H1 (cell line): ENCODE data around the gene ACTG1. TPM values are rescaled to one million over a fixed set of nuclear protein-coding genes. Genes with fewer than 3 reads are reported as not detected.

Source experiments
- CREB1 ChIP-seq: IDR thresholded peaks from 2 replicates; pipeline ENCODE4 v1.6.1; 2012; ENCODE audit warnings: inconsistent platforms
- FOSL1 ChIP-seq: IDR thresholded peaks from 2 replicates; pipeline ENCODE4 v1.6.1; 2011; ENCODE audit warnings: mild to moderate bottlenecking, low read depth, low read length, moderate library complexity; ENCODE audit not compliant: insufficient read depth
- KDM1A ChIP-seq: fragments of 200-600, 300-600 bp; sonication (generic); IDR thresholded peaks from 2 replicates; pipeline ENCODE4 v1.7.1; 2016; ENCODE audit warnings: mild to moderate bottlenecking, low read length, borderline replicate concordance
- NANOG ChIP-seq: IDR thresholded peaks from 2 replicates; pipeline ENCODE4 v1.6.1; 2011; ENCODE audit warnings: low read length, low read depth, mild to moderate bottlenecking, inconsistent platforms; ENCODE audit not compliant: insufficient read depth, poor library complexity, severe bottlenecking
- SAP30 ChIP-seq: fragments of 300-600 bp; sonication (generic); IDR thresholded peaks from 2 replicates; pipeline ENCODE4 v1.7.1; 2012; ENCODE audit warnings: low read length, moderate library complexity, mild to moderate bottlenecking, inconsistent platforms; ENCODE audit not compliant: insufficient read depth, insufficient replicate concordance
- SIN3A ChIP-seq, 2 experiments: IDR thresholded peaks in 1 of 2; conservative IDR thresholded peaks in 1 of 2; 2 replicates each; pipeline ENCODE4 v1.6.1; 2011 to 2012; ENCODE audit warnings: low read length in 2 of 2, improper control_type of control experiment in 1 of 2, low read depth in 1 of 2, mild to moderate bottlenecking in 1 of 2
- polyA plus RNA-seq, 7 experiments: library from polyadenylated mRNA; depleted of rRNA in 3 of 7; stranded (reverse) in 5 of 7; unstranded in 2 of 7; fragments of >200 nt in 5 of 7; fragments of 200-250 nt in 2 of 7; gene quantifications; 1 replicate in 5 of 7; 2 replicates in 1 of 7; 4 replicates in 1 of 7; pipeline versions ENCODE4 v1.2.1 to v1.2.3, GENCODE V29; 2011 to 2013; ENCODE audit warnings: missing spikeins in 2 of 7, mixed read lengths in 2 of 7
- total RNA-seq: library from RNA; stranded (reverse); fragmentation: NEBNext Ultra II Directional; extraction: Animal tissue kit (Norgen Biotek cat#: 25700); gene quantifications from 2 replicates; pipeline ENCODE4 v1.2.1, GENCODE V29; 2021
- TF ChIP-seq, protein P1 (sequence below): IDR thresholded peaks from 2 replicates; pipeline ENCODE4 v1.6.1; 2011; ENCODE audit warnings: low read depth, mild to moderate bottlenecking, low read length; ENCODE audit not compliant: insufficient read depth

Gene ACTG1
- total and polyA plus RNA-seq, 2 of the 8 experiments (the other 6 are each of a cell fraction or from before 2014, with no cell fraction given) = 3,535 to 5,010 TPM

DNA sequence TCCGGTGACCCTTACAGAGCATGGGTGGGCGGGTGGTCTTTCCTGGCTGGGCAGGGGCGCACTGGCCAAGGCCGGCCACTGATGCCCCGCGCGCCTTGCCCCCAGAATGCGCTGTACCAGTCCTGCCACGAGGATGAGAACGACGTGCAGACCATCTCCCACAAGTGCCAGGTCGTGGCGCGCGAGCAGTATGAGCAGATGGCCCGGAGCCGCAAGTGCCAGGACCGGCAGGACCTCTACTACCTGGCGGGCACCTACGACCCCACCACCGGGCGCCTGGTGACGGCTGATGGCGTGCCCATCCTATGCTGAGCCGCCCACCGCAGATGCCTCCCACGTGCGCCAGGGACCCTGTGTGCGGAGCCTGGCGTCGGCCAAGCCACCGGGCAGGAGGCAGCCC is 49.1 kb downstream of the ACTG1 start (continued):
- no peak for TF ChIP-seq NANOG
- TF ChIP-seq SAP30 = no peak
- no peak for TF ChIP-seq CREB1
- no peak for TF ChIP-seq KDM1A
- TF ChIP-seq, protein P1, sequence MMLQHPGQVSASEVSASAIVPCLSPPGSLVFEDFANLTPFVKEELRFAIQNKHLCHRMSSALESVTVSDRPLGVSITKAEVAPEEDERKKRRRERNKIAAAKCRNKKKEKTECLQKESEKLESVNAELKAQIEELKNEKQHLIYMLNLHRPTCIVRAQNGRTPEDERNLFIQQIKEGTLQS = no peak
- no peak for TF ChIP-seq SIN3A (conservative IDR thresholded peaks at IDR 0.05 in 1 of 2, IDR thresholded peaks at IDR 0.05 in 1 of 2; ENCODE audit: low read depth in 1 of 2, low read length in 2 of 2)
- no peak for TF ChIP-seq FOSL1
